ENCODE data around the gene ZBTB8OS. TPM values are rescaled to one million over a fixed set of nuclear protein-coding genes. Genes with fewer than 3 reads are reported as not detected.

The ZBTB8OS gene
- total and polyA plus RNA-seq, 2 donors (not counting 1 experiment from before 2014, with no cell fraction given), result 38.0 to 92.3 TPM

- H2AFZ ChIP-seq (ENCODE audit: low read length), result no peak overlapping the region
- H3K9me3 ChIP-seq (ENCODE audit: control insufficient read depth, insufficient read depth, low read depth, low read length), result no peaks in the 10 kb centered on the region
- H3K9ac ChIP-seq (ENCODE audit: insufficient read depth, low read length), result no peak overlapping the region
- peaks cover 19% of the 10 kb centered on the region for H3K4me1 ChIP-seq (ENCODE audit: control insufficient read depth, extremely low read depth, insufficient read depth, low read length)
- H3K4me2 ChIP-seq (ENCODE audit: extremely low read depth, insufficient read depth, low read length), result peak overlapping the region; percentile 23
- no peak for TF ChIP-seq EZH2 (IDR thresholded peaks at IDR 0.05; ENCODE audit: low read length, missing control alignments)
- TF ChIP-seq, protein P1, sequence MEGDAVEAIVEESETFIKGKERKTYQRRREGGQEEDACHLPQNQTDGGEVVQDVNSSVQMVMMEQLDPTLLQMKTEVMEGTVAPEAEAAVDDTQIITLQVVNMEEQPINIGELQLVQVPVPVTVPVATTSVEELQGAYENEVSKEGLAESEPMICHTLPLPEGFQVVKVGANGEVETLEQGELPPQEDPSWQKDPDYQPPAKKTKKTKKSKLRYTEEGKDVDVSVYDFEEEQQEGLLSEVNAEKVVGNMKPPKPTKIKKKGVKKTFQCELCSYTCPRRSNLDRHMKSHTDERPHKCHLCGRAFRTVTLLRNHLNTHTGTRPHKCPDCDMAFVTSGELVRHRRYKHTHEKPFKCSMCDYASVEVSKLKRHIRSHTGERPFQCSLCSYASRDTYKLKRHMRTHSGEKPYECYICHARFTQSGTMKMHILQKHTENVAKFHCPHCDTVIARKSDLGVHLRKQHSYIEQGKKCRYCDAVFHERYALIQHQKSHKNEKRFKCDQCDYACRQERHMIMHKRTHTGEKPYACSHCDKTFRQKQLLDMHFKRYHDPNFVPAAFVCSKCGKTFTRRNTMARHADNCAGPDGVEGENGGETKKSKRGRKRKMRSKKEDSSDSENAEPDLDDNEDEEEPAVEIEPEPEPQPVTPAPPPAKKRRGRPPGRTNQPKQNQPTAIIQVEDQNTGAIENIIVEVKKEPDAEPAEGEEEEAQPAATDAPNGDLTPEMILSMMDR (conservative IDR thresholded peaks at IDR 0.05 in 1 of 2, IDR thresholded peaks at IDR 0.05 in 1 of 2; ENCODE audit: low read depth in 1 of 2, low read length in 2 of 2), result no peak
- DNase-seq (ENCODE audit: low read depth in 2 of 2), result peak; percentile 67 to 84
- no peak overlapping the region for H3K4me3 ChIP-seq (replicated peaks in 1 of 4; ENCODE audit: control extremely low read depth in 1 of 4, insufficient read depth in 1 of 4, low read depth in 3 of 4, low read length in 4 of 4)
- no peaks in the 10 kb centered on the region for H4K20me1 ChIP-seq (ENCODE audit: control insufficient read depth, extremely low read depth, insufficient read depth, low read length)
- H3K27me3 ChIP-seq (ENCODE audit: control insufficient read depth, insufficient read depth, low read length), result no peaks in the 10 kb centered on the region
- H3K36me3 ChIP-seq (ENCODE audit: control insufficient read depth, insufficient read depth, low read length), result peaks cover 4% of the 10 kb centered on the region
- H3K27ac ChIP-seq (ENCODE audit: insufficient read depth, low read length), result peak overlapping the region; percentile 39
- peaks cover 5% of the 10 kb centered on the region for H3K79me2 ChIP-seq (ENCODE audit: control insufficient read depth, insufficient read depth, low read length)
These were observed 45.0 kb upstream of the ZBTB8OS start for GRCh38 chr1:32695098-32695904.

DNA sequence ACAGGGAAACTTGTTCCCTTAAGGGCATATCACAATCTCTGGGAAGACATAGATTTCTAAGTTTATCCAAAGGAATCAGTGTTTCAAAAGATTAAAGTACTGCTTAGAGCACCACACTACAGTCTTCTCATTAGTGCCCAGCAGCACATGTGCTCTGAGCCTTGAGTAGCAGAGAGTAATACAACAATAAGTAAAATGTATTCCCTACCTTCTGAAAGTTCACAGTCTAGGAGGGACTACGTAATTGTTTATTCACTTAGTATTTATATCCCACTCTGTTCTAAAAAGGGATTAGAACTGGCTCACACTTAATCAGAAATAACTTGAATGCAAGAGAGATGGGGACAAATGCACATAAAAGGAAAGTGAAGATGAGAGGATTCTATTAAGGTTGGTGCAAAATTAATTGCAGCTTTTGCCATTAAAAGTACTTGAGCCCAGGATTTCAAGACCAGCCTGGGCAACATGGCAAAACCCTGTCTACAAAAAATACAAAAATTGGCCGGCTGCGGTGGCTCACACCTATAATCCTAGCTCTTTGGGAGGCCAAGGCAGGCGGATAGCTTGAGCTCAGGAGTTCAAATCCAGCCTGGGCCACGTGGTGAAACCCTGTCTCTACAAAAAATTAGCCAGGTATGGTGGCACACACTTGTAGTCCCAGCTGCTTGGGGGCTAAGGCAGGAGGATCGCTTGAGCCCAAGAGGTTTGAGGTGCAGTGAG is 43.3 kb upstream of the ZBTB8OS start:
- no peak overlapping the region for H2AFZ ChIP-seq (ENCODE audit: low read length)
- no peak overlapping the region for H3K4me2 ChIP-seq (ENCODE audit: extremely low read depth, insufficient read depth, low read length)
- TF ChIP-seq EZH2 (IDR thresholded peaks at IDR 0.05; ENCODE audit: low read length, missing control alignments), result no peak
- TF ChIP-seq, protein P1 (conservative IDR thresholded peaks at IDR 0.05 in 1 of 2, IDR thresholded peaks at IDR 0.05 in 1 of 2; ENCODE audit: low read depth in 1 of 2, low read length in 2 of 2), result no peak
- H3K36me3 ChIP-seq (ENCODE audit: control insufficient read depth, insufficient read depth, low read length), result peaks cover 4% of the 10 kb centered on the region
- no peak for DNase-seq (ENCODE audit: low read depth in 2 of 2)
- no peak overlapping the region for H3K4me3 ChIP-seq (replicated peaks in 1 of 4; ENCODE audit: control extremely low read depth in 1 of 4, insufficient read depth in 1 of 4, low read depth in 3 of 4, low read length in 4 of 4)
- peaks cover 19% of the 10 kb centered on the region for H3K4me1 ChIP-seq (ENCODE audit: control insufficient read depth, extremely low read depth, insufficient read depth, low read length)
- no peaks in the 10 kb centered on the region for H3K9me3 ChIP-seq (ENCODE audit: control insufficient read depth, insufficient read depth, low read depth, low read length)
- H3K9ac ChIP-seq (ENCODE audit: insufficient read depth, low read length), result no peak overlapping the region
- no peaks in the 10 kb centered on the region for H3K79me2 ChIP-seq (ENCODE audit: control insufficient read depth, insufficient read depth, low read length)
- H4K20me1 ChIP-seq (ENCODE audit: control insufficient read depth, extremely low read depth, insufficient read depth, low read length), result no peaks in the 10 kb centered on the region
- H3K27ac ChIP-seq (ENCODE audit: insufficient read depth, low read length), result no peak overlapping the region
- H3K27me3 ChIP-seq (ENCODE audit: control insufficient read depth, insufficient read depth, low read length), result no peaks in the 10 kb centered on the region

GRCh38 chr1:32686387-32686786 is 36.0 kb upstream of the ZBTB8OS start:
- Histone ChIP-seq H3K9me3 (ENCODE audit: control insufficient read depth, insufficient read depth, low read depth, low read length) (no peaks in the 10 kb centered on the region), H3K4me2 (ENCODE audit: extremely low read depth, insufficient read depth, low read length) (no peak overlapping the region), H3K9ac (ENCODE audit: insufficient read depth, low read length) (no peak overlapping the region), H3K36me3 (ENCODE audit: control insufficient read depth, insufficient read depth, low read length) (peaks cover 6% of the 10 kb centered on the region), H3K4me1 (ENCODE audit: control insufficient read depth, extremely low read depth, insufficient read depth, low read length) (peaks cover 2% of the 10 kb centered on the region), H3K4me3 (replicated peaks in 1 of 4; ENCODE audit: control extremely low read depth in 1 of 4, insufficient read depth in 1 of 4, low read depth in 3 of 4, low read length in 4 of 4) (no peak overlapping the region), H3K27me3 (ENCODE audit: control insufficient read depth, insufficient read depth, low read length) (no peaks in the 10 kb centered on the region), H4K20me1 (ENCODE audit: control insufficient read depth, extremely low read depth, insufficient read depth, low read length) (no peaks in the 10 kb centered on the region), H3K79me2 (ENCODE audit: control insufficient read depth, insufficient read depth, low read length) (peaks cover 1% of the 10 kb centered on the region), H2AFZ (ENCODE audit: low read length) (no peak overlapping the region), H3K27ac (ENCODE audit: insufficient read depth, low read length) (no peak overlapping the region)
- no peak for DNase-seq (ENCODE audit: low read depth in 2 of 2)
- TF ChIP-seq, protein P1 (conservative IDR thresholded peaks at IDR 0.05 in 1 of 2, IDR thresholded peaks at IDR 0.05 in 1 of 2; ENCODE audit: low read depth in 1 of 2, low read length in 2 of 2), result no peak
- TF ChIP-seq EZH2 (IDR thresholded peaks at IDR 0.05; ENCODE audit: low read length, missing control alignments), result no peak
